Esophagus squamous epithelium (tissue), 5 donors: Measurements from ENCODE around the gene IKZF1. TPM values are rescaled to one million over a fixed set of nuclear protein-coding genes. Genes with fewer than 3 reads are reported as not detected.

Experiments used
- DNase-seq: peaks from one replicate; lab custom pipeline; 2025; lab: John Stamatoyannopoulos, UW
- H3K27ac ChIP-seq, 4 donors: fragments of 200-600 bp; sonication (generic); one replicate each; pipeline ENCODE4 v1.5.1; 2016 to 2019; ENCODE audit warnings: mild to moderate bottlenecking in 1 of 4
- H3K27me3 ChIP-seq, 4 donors: fragments of 200-600 bp; sonication (generic); 1 replicate in 3 of 4; 2 replicates in 1 of 4; pipeline versions ENCODE4 v1.5.1 to v1.6.0; 2017 to 2021; ENCODE audit warnings: antibody characterized with exemption in 1 of 4
- H3K36me3 ChIP-seq, 3 donors: fragments of 200-600 bp; sonication (generic); one replicate each; pipeline ENCODE4 v1.5.1; 2016 to 2019
- H3K4me1 ChIP-seq, 3 donors: fragments of 200-600 bp; sonication (generic); one replicate each; pipeline ENCODE4 v1.5.1; 2017 to 2019
- H3K4me3 ChIP-seq, 4 donors: fragments of 200-600 bp; sonication (generic); 1 replicate in 3 of 4; 2 replicates in 1 of 4; pipeline ENCODE4 v1.5.1; 2016 to 2019; ENCODE audit warnings: mild to moderate bottlenecking in 2 of 4, moderate library complexity in 1 of 4
- H3K9me3 ChIP-seq, 3 donors: fragments of 200-600 bp; sonication (generic); one replicate each; pipeline ENCODE4 v1.5.1; 2016 to 2019
- POLR2A ChIP-seq, 4 donors: fragments of 450-650 bp; IDR thresholded peaks; one replicate each; pipeline ENCODE4 v1.6.1; 2017; ENCODE audit warnings: antibody characterized with exemption in 4 of 4, mild to moderate bottlenecking in 4 of 4, moderate library complexity in 3 of 4
- WGBS, 2 donors: methylation state at CpG; one replicate each; pipeline ENCODE4 v1.1.5; 2018; 5-methylcytosine and 5-hydroxymethylcytosine counted together
- intact Hi-C: fragments of 100-400 bp; cut with DNase I; formaldehyde crosslinking; loops from one replicate; pipeline ENCODE4 v1.15.0; 2022
- total RNA-seq, 4 donors: library from RNA; depleted of rRNA; stranded (reverse); fragments of >200 nt; gene quantifications; one replicate each; pipeline ENCODE4 v1.1.0, GENCODE V29; 2016
- TF ChIP-seq, protein P1 (sequence below), 6 experiments: fragments of 450-650 bp in 4 of 6; fragments of 200-600 bp in 2 of 6; sonication (generic) in 2 of 6; IDR thresholded peaks; one replicate each; pipeline ENCODE4 v1.5.1; 2016 to 2019; ENCODE audit warnings: antibody characterized with exemption in 6 of 6, mild to moderate bottlenecking in 4 of 6, moderate library complexity in 4 of 6
- donor health status: DM: yes; HTN: yes; CAD: no.

IKZF1 gene
- total RNA-seq, 4 donors from 2014 or later = 4.9 to 29.6 (median 8.4) TPM

DNA sequence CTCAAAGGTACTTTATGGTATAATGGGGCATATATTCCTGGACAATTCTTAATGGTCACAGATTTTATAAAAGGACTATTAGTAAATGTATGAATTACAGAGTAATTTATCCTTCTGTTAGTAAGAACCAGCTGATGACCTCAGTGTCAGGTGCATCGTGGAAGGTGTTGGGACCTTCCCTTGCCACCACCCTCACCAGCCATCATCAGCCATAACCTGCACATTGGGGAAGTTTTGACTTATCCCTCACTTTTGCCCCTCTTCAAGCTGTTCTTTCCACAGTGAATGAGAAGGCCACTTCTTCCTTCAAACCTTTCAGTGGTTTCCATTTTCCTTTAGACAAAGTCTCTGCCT, 93.4 kb downstream of the IKZF1 start:
- H3K36me3 ChIP-seq = peaks cover 0 to 6% (median 0%) of the 10 kb centered on the region in 3 donors
- no peak for DNase-seq
- H3K4me3 ChIP-seq = no peak overlapping the region
- 64 to 73% methylated on average over 1 of the region's 1 CpG for WGBS, 2 donors
- no peaks in the 10 kb centered on the region for H3K9me3 ChIP-seq
- H3K4me1 ChIP-seq = peaks cover 0 to 8% (median 2%) of the 10 kb centered on the region in 3 donors
- no peak for TF ChIP-seq POLR2A (IDR thresholded peaks at IDR 0.05)
- TF ChIP-seq, protein P1, sequence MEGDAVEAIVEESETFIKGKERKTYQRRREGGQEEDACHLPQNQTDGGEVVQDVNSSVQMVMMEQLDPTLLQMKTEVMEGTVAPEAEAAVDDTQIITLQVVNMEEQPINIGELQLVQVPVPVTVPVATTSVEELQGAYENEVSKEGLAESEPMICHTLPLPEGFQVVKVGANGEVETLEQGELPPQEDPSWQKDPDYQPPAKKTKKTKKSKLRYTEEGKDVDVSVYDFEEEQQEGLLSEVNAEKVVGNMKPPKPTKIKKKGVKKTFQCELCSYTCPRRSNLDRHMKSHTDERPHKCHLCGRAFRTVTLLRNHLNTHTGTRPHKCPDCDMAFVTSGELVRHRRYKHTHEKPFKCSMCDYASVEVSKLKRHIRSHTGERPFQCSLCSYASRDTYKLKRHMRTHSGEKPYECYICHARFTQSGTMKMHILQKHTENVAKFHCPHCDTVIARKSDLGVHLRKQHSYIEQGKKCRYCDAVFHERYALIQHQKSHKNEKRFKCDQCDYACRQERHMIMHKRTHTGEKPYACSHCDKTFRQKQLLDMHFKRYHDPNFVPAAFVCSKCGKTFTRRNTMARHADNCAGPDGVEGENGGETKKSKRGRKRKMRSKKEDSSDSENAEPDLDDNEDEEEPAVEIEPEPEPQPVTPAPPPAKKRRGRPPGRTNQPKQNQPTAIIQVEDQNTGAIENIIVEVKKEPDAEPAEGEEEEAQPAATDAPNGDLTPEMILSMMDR (IDR thresholded peaks at IDR 0.05) = no peak
- no peak overlapping the region for H3K27ac ChIP-seq
- intact Hi-C loops = no loop called here
- peaks cover 0 to 57% (median 0%) of the 10 kb centered on the region in 4 donors for H3K27me3 ChIP-seq

DNA sequence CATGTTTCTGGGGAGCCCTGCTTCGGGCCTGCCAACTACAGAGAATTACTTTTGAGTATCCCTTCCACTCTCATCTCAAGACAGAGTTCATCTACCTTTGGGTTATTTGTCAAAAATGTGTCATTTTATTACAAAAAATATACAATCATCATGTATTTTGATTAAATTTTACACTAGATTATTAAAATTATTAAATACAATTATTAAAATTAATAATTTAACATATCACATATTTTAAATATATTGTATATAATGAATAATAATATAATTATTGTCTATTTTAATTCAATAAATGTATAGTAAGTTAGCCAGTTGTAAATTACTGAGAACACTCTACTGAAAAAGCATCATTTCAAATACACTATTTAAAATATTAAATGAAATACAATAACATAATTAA, 94.7 kb downstream of the IKZF1 start:
- peaks cover 0 to 6% (median 0%) of the 10 kb centered on the region in 3 donors for H3K36me3 ChIP-seq
- intact Hi-C loops = no loop called here
- no peak for DNase-seq

DNA sequence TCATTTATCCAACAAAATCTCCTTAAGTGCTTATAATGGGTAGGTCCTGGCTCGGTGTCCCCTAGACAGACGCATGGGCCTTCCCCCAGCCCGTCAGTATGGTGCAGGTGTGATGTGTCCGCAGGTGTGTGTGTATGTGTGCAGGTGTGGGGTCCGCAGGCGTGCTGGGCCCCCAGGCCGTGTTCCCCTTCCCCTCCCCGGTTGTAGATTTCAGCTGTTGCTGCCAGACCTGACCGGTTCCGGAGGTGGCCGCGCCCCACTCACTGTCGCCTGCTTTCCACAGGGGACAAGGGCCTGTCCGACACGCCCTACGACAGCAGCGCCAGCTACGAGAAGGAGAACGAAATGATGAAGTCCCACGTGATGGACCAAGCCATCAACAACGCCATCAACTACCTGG, 95.1 kb downstream of the IKZF1 start:
- Histone ChIP-seq H3K9me3 (no peaks in the 10 kb centered on the region), H3K4me3 (no peak overlapping the region), H3K36me3 (peaks cover 0 to 6% (median 0%) of the 10 kb centered on the region in 3 donors), H3K27me3 (peaks cover 0 to 60% (median 0%) of the 10 kb centered on the region in 4 donors), H3K27ac (no peak overlapping the region), H3K4me1 (peaks cover 0 to 8% (median 2%) of the 10 kb centered on the region in 3 donors)
- no peak for DNase-seq
- WGBS, 2 donors = 83 to 89% methylated on average over 8 of the region's 21 CpGs
- intact Hi-C loops = no loop called here
- TF ChIP-seq, protein P1 (IDR thresholded peaks at IDR 0.05) = no peak

More for the DNA sequence above, 94.7 kb downstream of the IKZF1 start:
- H3K9me3 ChIP-seq = no peaks in the 10 kb centered on the region
- H3K27me3 ChIP-seq = peaks cover 0 to 60% (median 0%) of the 10 kb centered on the region in 4 donors
- H3K4me1 ChIP-seq = peaks cover 0 to 8% (median 2%) of the 10 kb centered on the region in 3 donors
- H3K27ac ChIP-seq = no peak overlapping the region
- TF ChIP-seq POLR2A (IDR thresholded peaks at IDR 0.05) = no peak
- TF ChIP-seq, protein P1 (IDR thresholded peaks at IDR 0.05) = no peak
- H3K4me3 ChIP-seq = no peak overlapping the region
- 73 to 76% methylated on average over 1 of the region's 1 CpG for WGBS, 2 donors

DNA sequence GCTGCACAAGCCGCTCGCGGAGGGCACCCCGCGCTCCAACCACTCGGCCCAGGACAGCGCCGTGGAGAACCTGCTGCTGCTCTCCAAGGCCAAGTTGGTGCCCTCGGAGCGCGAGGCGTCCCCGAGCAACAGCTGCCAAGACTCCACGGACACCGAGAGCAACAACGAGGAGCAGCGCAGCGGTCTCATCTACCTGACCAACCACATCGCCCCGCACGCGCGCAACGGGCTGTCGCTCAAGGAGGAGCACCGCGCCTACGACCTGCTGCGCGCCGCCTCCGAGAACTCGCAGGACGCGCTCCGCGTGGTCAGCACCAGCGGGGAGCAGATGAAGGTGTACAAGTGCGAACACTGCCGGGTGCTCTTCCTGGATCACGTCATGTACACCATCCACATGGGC, 95.6 kb downstream of the IKZF1 start:
- peaks cover 0 to 8% (median 2%) of the 10 kb centered on the region in 3 donors for H3K4me1 ChIP-seq
- no peak overlapping the region for H3K4me3 ChIP-seq
- intact Hi-C loops = no loop called here
- H3K27ac ChIP-seq = no peak overlapping the region
- no peaks in the 10 kb centered on the region for H3K9me3 ChIP-seq
- peaks cover 0 to 60% (median 0%) of the 10 kb centered on the region in 4 donors for H3K27me3 ChIP-seq
- WGBS, 2 donors = 27 to 47% methylated on average over 5 to 20 of the region's 41 CpGs
- peaks cover 0 to 6% (median 0%) of the 10 kb centered on the region in 3 donors for H3K36me3 ChIP-seq
- no peak for DNase-seq
- TF ChIP-seq POLR2A (IDR thresholded peaks at IDR 0.05) = no peak
- TF ChIP-seq, protein P1 (IDR thresholded peaks at IDR 0.05) = no peak

DNA sequence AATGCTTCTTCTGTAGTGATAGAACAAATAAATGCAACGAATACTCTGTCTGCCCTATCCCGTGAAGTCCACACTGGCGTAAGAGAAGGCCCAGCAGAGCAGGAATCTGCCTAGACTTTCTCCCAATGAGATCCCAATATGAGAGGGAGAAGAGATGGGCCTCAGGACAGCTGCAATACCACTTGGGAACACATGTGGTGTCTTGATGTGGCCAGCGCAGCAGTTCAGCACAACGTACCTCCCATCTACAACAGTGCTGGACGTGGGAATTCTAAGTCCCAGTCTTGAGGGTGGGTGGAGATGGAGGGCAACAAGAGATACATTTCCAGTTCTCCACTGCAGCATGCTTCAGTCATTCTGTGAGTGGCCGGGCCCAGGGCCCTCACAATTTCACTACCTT, 99.9 kb downstream of the IKZF1 start:
- Histone ChIP-seq H3K4me1 (peaks cover 0 to 8% (median 0%) of the 10 kb centered on the region in 3 donors), H3K27me3 (peaks cover 0 to 55% (median 0%) of the 10 kb centered on the region in 4 donors), H3K27ac (no peak overlapping the region), H3K4me3 (no peak overlapping the region), H3K9me3 (no peaks in the 10 kb centered on the region), H3K36me3 (peaks cover 0 to 6% (median 0%) of the 10 kb centered on the region in 3 donors)
- WGBS, 2 donors = 73 to 79% methylated on average over 6 to 7 of the region's 7 CpGs
- no peak for TF ChIP-seq POLR2A (IDR thresholded peaks at IDR 0.05)
- TF ChIP-seq, protein P1 (IDR thresholded peaks at IDR 0.05) = no peak
- no peak for DNase-seq
- intact Hi-C loops = no loop called here
